Endothelial cell of umbilical vein (primary cell): Measurements from ENCODE around the gene MBOAT1. TPM values are rescaled to one million over a fixed set of nuclear protein-coding genes. Genes with fewer than 3 reads are reported as not detected.

Experiments used
- BruUV-seq: library from RNA; stranded (reverse); fragments of 400-500 nt; replicated peaks from 2 replicates; lab custom pipeline; 2021; lab: Mats Ljungman, UMichigan
- CTCF ChIA-PET: fragments of 300-600, 350-600 bp; sonication (Branson Sonifier 250); formaldehyde crosslinking; loops from one replicate; lab custom pipeline; 2021; ENCODE audit warnings: antibody characterized with exemption, inconsistent platforms; lab: Charles Lee
- POLR2A ChIA-PET: fragments of 300-600, 350-600 bp; sonication (Branson Sonifier 250); formaldehyde crosslinking; loops from one replicate; lab custom pipeline; 2021; ENCODE audit warnings: antibody characterized with exemption, inconsistent platforms; lab: Charles Lee
- DNase-seq: peaks from one replicate; pipeline ENCODE4 v3.0.0-alpha.2; 2011; ENCODE audit warnings: low read depth, low spot score
- FAIRE-seq: peaks from 2 replicates; lab custom pipeline; 2011; peaks lifted over from hg19 to GRCh38; lab: Jason Lieb, UNC
- H2AFZ ChIP-seq: 2 replicates; pipeline ENCODE4 v1.6.0; 2012; ENCODE audit warnings: low read depth, low read length, control low read depth, inconsistent platforms
- H3K27ac ChIP-seq: 2 replicates; pipeline ENCODE4 v1.5.1; 2011; ENCODE audit warnings: low read depth, mild to moderate bottlenecking, control low read depth, low read length, moderate library complexity; ENCODE audit not compliant: insufficient read depth
- H3K27me3 ChIP-seq, 2 experiments: 2 replicates each; pipeline versions ENCODE4 v1.6.0 to v1.6.1; 2011; ENCODE audit warnings: low read length in 2 of 2, mixed read lengths in 1 of 2; ENCODE audit not compliant: control insufficient read depth in 2 of 2, insufficient read depth in 2 of 2
- H3K36me3 ChIP-seq, 2 experiments: 2 replicates in 1 of 2; 3 replicates in 1 of 2; pipeline ENCODE4 v1.5.1; 2011; ENCODE audit warnings: low read length in 2 of 2, mild to moderate bottlenecking in 1 of 2, moderate library complexity in 1 of 2; ENCODE audit not compliant: control insufficient read depth in 2 of 2, insufficient read depth in 2 of 2; ENCODE audit errors: extremely low read depth in 1 of 2
- H3K4me1 ChIP-seq: 3 replicates; pipeline ENCODE4 v1.5.1; 2011; ENCODE audit warnings: mild to moderate bottlenecking, low read length; ENCODE audit not compliant: control insufficient read depth, insufficient read depth; ENCODE audit errors: extremely low read depth
- H3K4me2 ChIP-seq: 2 replicates; pipeline ENCODE4 v1.6.1; 2011; ENCODE audit warnings: low read length, control low read depth, mixed read lengths; ENCODE audit not compliant: insufficient read depth
- H3K4me3 ChIP-seq, 3 experiments: fragments of 200-600 bp in 1 of 3; sonication (generic), shearing (Covaris generic) in 1 of 3; replicated peaks in 1 of 3; 2 replicates each; pipeline ENCODE4 v1.5.1; 2011 to 2016; ENCODE audit warnings: control low read depth in 3 of 3, low read length in 3 of 3, mild to moderate bottlenecking in 2 of 3, inconsistent platforms in 1 of 3, low read depth in 1 of 3, moderate library complexity in 1 of 3; ENCODE audit not compliant: insufficient read depth in 1 of 3
- H3K79me2 ChIP-seq: 2 replicates; pipeline ENCODE4 v1.6.0; 2012; ENCODE audit warnings: low read length, inconsistent platforms; ENCODE audit not compliant: control insufficient read depth, insufficient read depth
- H3K9ac ChIP-seq: replicated peaks from 2 replicates; pipeline ENCODE3; 2011; ENCODE audit warnings: low read length, control low read depth; ENCODE audit not compliant: insufficient read depth; ENCODE audit errors: extremely low read depth
- H3K9me1 ChIP-seq: replicated peaks from 3 replicates; pipeline ENCODE4 v1.6.0; 2011; ENCODE audit warnings: mild to moderate bottlenecking, low read length; ENCODE audit not compliant: control insufficient read depth, insufficient read depth; ENCODE audit errors: extremely low read depth
- H3K9me3 ChIP-seq: replicated peaks from 2 replicates; pipeline ENCODE4 v1.5.1; 2012; ENCODE audit warnings: low read length, inconsistent platforms; ENCODE audit not compliant: control insufficient read depth, insufficient read depth
- H4K20me1 ChIP-seq: replicated peaks from 2 replicates; pipeline ENCODE3; 2011; ENCODE audit warnings: mild to moderate bottlenecking, low read length; ENCODE audit not compliant: control insufficient read depth, insufficient read depth; ENCODE audit errors: extremely low read depth
- EZH2 ChIP-seq: IDR thresholded peaks from 2 replicates; pipeline ENCODE4 v1.6.1; 2012; ENCODE audit warnings: borderline replicate concordance, low read depth, mild to moderate bottlenecking, moderate library complexity, low read length, inconsistent platforms; ENCODE audit not compliant: severe bottlenecking
- FOS ChIP-seq: IDR thresholded peaks from 2 replicates; pipeline ENCODE4 v1.6.1; 2011; ENCODE audit warnings: mild to moderate bottlenecking, low read length, moderate library complexity, borderline replicate concordance; ENCODE audit not compliant: insufficient read depth
- GATA2 ChIP-seq: IDR thresholded peaks from 2 replicates; pipeline ENCODE4 v1.7.0; 2011; ENCODE audit warnings: low read depth, mild to moderate bottlenecking, moderate library complexity, mixed read lengths, low read length; ENCODE audit not compliant: insufficient read length, insufficient read depth
- JUN ChIP-seq: IDR thresholded peaks from 2 replicates; pipeline ENCODE4 v1.6.1; 2011; ENCODE audit warnings: borderline replicate concordance, low read depth; ENCODE audit not compliant: insufficient read length, insufficient read depth
- MYC ChIP-seq: IDR thresholded peaks from one replicate; pipeline ENCODE4 v1.6.1; 2011; ENCODE audit warnings: mild to moderate bottlenecking, low read depth, low read length
- POLR2A ChIP-seq: IDR thresholded peaks from 2 replicates; pipeline ENCODE4 v1.6.1; 2012; ENCODE audit warnings: low read depth, mild to moderate bottlenecking, control low read depth, low read length
- POLR2AphosphoS5 ChIP-seq: IDR thresholded peaks from 2 replicates; pipeline ENCODE4 v1.6.1; 2012; ENCODE audit warnings: low read depth, mild to moderate bottlenecking, control low read depth, low read length, moderate library complexity; ENCODE audit not compliant: insufficient read depth
- dilution Hi-C: fragments of 300-500 bp; cut with MboI; formaldehyde crosslinking; loops from one replicate; pipeline ENCODE4 v1.15.0; 2019; ENCODE audit warnings: low sequenced_read_pairs; ENCODE audit not compliant: extremely low pct_ligation_motif_present
- intact Hi-C: fragments of 100-400 bp; cut with micrococcal nuclease; formaldehyde crosslinking; loops from one replicate; pipeline ENCODE4 v1.10.0; 2022
- polyA plus RNA-seq, 4 experiments: library from polyadenylated mRNA; depleted of rRNA in 3 of 4; stranded (reverse) in 3 of 4; unstranded in 1 of 4; fragments of >200 nt; gene quantifications; 2 replicates each; pipeline versions ENCODE4 v1.2.1 to v1.2.3, GENCODE V29; 2011 to 2012; ENCODE audit warnings: missing spikeins in 1 of 4
- total RNA-seq: library from RNA; stranded (reverse); gene quantifications from 2 replicates; pipeline ENCODE4 v1.2.3, GENCODE V29; 2021
- TF ChIP-seq, protein P1 (sequence below): IDR thresholded peaks from 2 replicates; pipeline ENCODE4 v1.6.1; 2011; ENCODE audit not compliant: insufficient read depth, insufficient read length
- TF ChIP-seq, protein P2 (sequence below), 2 donors: IDR thresholded peaks; 1 replicate in 1 of 2; 2 replicates in 1 of 2; pipeline ENCODE4 v1.5.1; 2011; ENCODE audit warnings: low read length in 2 of 2, mild to moderate bottlenecking in 2 of 2, moderate library complexity in 2 of 2, control low read depth in 1 of 2, inconsistent platforms in 1 of 2, low read depth in 1 of 2; ENCODE audit not compliant: insufficient read depth in 1 of 2; ENCODE audit errors: extremely low read depth in 1 of 2

MBOAT1 gene
- total and polyA plus RNA-seq, 2 donors (not counting 3 experiments of a cell fraction or from before 2014, with no cell fraction given): 2.1 to 5.4 TPM

DNA sequence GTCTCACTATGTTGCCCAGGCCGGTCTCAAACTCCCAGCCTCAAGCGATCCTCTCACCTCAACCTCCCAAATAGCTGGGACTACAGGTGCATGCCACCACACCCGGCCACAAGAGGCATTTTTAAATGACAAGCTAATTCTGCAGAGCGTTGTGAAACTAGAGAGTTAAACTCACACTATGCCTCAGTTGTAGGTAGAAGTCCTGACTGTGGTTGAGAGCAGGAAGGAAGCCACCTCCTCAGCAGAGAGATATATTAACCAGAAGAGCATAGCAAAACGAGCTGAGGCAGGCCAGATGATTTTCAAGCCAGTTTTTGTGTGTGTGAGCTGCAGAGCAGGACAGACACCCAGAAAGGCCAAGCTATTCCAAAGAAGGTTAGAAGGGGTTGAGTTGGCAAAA, 150.3 kb downstream of the MBOAT1 start:
- H3K4me2 ChIP-seq: no peak overlapping the region
- H3K9me3 ChIP-seq: no peaks in the 10 kb centered on the region
- no peaks in the 10 kb centered on the region for H3K4me1 ChIP-seq
- no peak overlapping the region for H3K4me3 ChIP-seq
- H3K79me2 ChIP-seq: no peaks in the 10 kb centered on the region
- FAIRE-seq (no peak), DNase-seq (no peak)
- no peaks in the 10 kb centered on the region for H3K27me3 ChIP-seq
- no peak overlapping the region for H3K9ac ChIP-seq
- intact Hi-C loops (no loop called here), dilution Hi-C loops (no loop called here)
- ChIA-PET CTCF (interaction anchor here (0.6 to 1.0 kb wide), 4 partner anchors 29 to 1533 kb away, joined by 3 read pairs; no protein-coding TSS in a partner anchor), POLR2A (no interaction called here)
- no peaks in the 10 kb centered on the region for H4K20me1 ChIP-seq
- H3K27ac ChIP-seq: no peak overlapping the region
- H3K36me3 ChIP-seq: no peaks in the 10 kb centered on the region
- no peaks in the 10 kb centered on the region for H3K9me1 ChIP-seq
- TF ChIP-seq POLR2AphosphoS5 (no peak), FOS (no peak)
- TF ChIP-seq, protein P1, sequence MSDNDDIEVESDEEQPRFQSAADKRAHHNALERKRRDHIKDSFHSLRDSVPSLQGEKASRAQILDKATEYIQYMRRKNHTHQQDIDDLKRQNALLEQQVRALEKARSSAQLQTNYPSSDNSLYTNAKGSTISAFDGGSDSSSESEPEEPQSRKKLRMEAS: no peak
- no TSS peak for BruUV-seq
- no peak overlapping the region for H2AFZ ChIP-seq

DNA sequence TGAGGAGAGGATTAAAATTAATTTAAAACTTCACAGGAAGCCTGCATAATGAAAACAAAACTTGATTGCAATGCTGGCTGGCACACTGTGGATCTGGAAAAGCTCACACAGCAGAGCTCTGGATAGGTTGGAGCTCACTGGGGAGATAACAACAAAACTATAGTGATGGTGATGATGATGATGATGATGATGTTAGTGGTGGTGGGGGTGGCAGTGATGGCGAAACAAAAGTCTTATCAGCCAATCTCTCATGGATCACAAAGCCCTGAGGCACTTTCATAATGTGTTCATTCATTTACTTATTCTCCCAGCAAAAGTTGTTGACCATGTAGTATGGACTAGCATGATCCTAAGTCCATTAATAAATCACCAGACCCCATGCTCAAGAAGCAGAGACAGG, 152.0 kb downstream of the MBOAT1 start:
- BruUV-seq: no TSS peak
- no peaks in the 10 kb centered on the region for H3K79me2 ChIP-seq
- H3K4me1 ChIP-seq: no peaks in the 10 kb centered on the region
- no peak overlapping the region for H3K4me2 ChIP-seq
- no peaks in the 10 kb centered on the region for H3K36me3 ChIP-seq
- no peaks in the 10 kb centered on the region for H3K9me1 ChIP-seq
- intact Hi-C loops (no loop called here), dilution Hi-C loops (no loop called here)
- DNase-seq: no peak
- ChIA-PET POLR2A (no interaction called here), CTCF (no interaction called here)
- no peak overlapping the region for H3K9ac ChIP-seq
- no peaks in the 10 kb centered on the region for H4K20me1 ChIP-seq
- H3K27ac ChIP-seq: no peak overlapping the region
- H3K4me3 ChIP-seq: no peak overlapping the region
- no peaks in the 10 kb centered on the region for H3K27me3 ChIP-seq
- no peaks in the 10 kb centered on the region for H3K9me3 ChIP-seq
- TF ChIP-seq JUN: no peak
- no peak for TF ChIP-seq EZH2
- TF ChIP-seq, protein P1: no peak
- no peak for TF ChIP-seq GATA2
- no peak for TF ChIP-seq MYC
- no peak for TF ChIP-seq FOS
- no peak for TF ChIP-seq POLR2A
- TF ChIP-seq, protein P2, sequence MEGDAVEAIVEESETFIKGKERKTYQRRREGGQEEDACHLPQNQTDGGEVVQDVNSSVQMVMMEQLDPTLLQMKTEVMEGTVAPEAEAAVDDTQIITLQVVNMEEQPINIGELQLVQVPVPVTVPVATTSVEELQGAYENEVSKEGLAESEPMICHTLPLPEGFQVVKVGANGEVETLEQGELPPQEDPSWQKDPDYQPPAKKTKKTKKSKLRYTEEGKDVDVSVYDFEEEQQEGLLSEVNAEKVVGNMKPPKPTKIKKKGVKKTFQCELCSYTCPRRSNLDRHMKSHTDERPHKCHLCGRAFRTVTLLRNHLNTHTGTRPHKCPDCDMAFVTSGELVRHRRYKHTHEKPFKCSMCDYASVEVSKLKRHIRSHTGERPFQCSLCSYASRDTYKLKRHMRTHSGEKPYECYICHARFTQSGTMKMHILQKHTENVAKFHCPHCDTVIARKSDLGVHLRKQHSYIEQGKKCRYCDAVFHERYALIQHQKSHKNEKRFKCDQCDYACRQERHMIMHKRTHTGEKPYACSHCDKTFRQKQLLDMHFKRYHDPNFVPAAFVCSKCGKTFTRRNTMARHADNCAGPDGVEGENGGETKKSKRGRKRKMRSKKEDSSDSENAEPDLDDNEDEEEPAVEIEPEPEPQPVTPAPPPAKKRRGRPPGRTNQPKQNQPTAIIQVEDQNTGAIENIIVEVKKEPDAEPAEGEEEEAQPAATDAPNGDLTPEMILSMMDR (IDR thresholded peaks at IDR 0.05; ENCODE audit: extremely low read depth in 1 of 2, insufficient read depth in 1 of 2, low read depth in 1 of 2, low read length in 2 of 2): no peak
- TF ChIP-seq POLR2AphosphoS5: no peak
- no peak for FAIRE-seq
- no peak overlapping the region for H2AFZ ChIP-seq
